GM18909 (cell line): Measurements from ENCODE around the gene GNA14.
"Not testable (repeated sequence)": the region's sequence is repeated elsewhere in the genome, so short reads cannot be mapped to it uniquely, and the experiment has no call there.

ENCODE experiments used
- ATAC-seq: cut with Tn5 transposase; IDR thresholded peaks from one replicate; pipeline ENCODE4 v1.9.1; 2021; ENCODE audit warnings: mild to moderate bottlenecking; ENCODE audit not compliant: unreplicated experiment, poor library complexity

GNA14 gene

GRCh38 chr9:77505232-77505631, 142.9 kb downstream of the GNA14 start:
- no peak for ATAC-seq

GRCh38 chr9:77502568-77502967, 145.6 kb downstream of the GNA14 start:
- ATAC-seq: no peak

- no peak for ATAC-seq
Measured at GRCh38 chr9:77498891-77499290, 149.2 kb downstream of the GNA14 start.

GRCh38 chr9:77497322-77498198, 150.6 kb downstream of the GNA14 start:
- ATAC-seq: no peak

GRCh38 chr9:77495834-77496671, 152.1 kb downstream of the GNA14 start:
- no peak for ATAC-seq

GRCh38 chr9:77490279-77490678, 157.8 kb downstream of the GNA14 start:
- ATAC-seq: not testable (repeated sequence)

GRCh38 chr9:77489405-77490163, 158.5 kb downstream of the GNA14 start:
- not testable (repeated sequence) for ATAC-seq

- no peak for ATAC-seq
Measured at GRCh38 chr9:77488439-77489126, 159.5 kb downstream of the GNA14 start.

- ATAC-seq: no peak
Measured at GRCh38 chr9:77486968-77487367, 161.2 kb downstream of the GNA14 start.

- ATAC-seq: no peak
Measured at GRCh38 chr9:77486463-77486862, 161.7 kb downstream of the GNA14 start.

GRCh38 chr9:77475641-77476473, 172.3 kb downstream of the GNA14 start:
- peak; percentile 94 for ATAC-seq

- ATAC-seq: no peak
Measured at GRCh38 chr9:77474936-77475335, 173.2 kb downstream of the GNA14 start.

GRCh38 chr9:77472646-77473045, 175.5 kb downstream of the GNA14 start:
- no peak for ATAC-seq

- no peak for ATAC-seq
Measured at GRCh38 chr9:77471572-77471971, 176.6 kb downstream of the GNA14 start.

GRCh38 chr9:77469515-77470231, 178.4 kb downstream of the GNA14 start:
- ATAC-seq: no peak

GRCh38 chr9:77464661-77465060, 183.5 kb downstream of the GNA14 start:
- ATAC-seq: no peak

GRCh38 chr9:77463151-77463550, 185.0 kb downstream of the GNA14 start:
- ATAC-seq: no peak

GRCh38 chr9:77462066-77462465, 186.1 kb downstream of the GNA14 start:
- no peak for ATAC-seq

- no peak for ATAC-seq
Measured at GRCh38 chr9:77460938-77461337, 187.2 kb downstream of the GNA14 start.
